Transverse colon (tissue), 4 donors: ENCODE results near the gene GALNT8.

Experiments
- POLR2A ChIP-seq: fragments of 450-650 bp; IDR thresholded peaks from one replicate; pipeline ENCODE4 v1.6.1; 2016; ENCODE audit warnings: antibody characterized with exemption, mild to moderate bottlenecking, moderate library complexity
- POLR2AphosphoS5 ChIP-seq, 3 donors: sonication (generic); formaldehyde crosslinking; IDR thresholded peaks; one replicate each; pipeline ENCODE4 v1.6.1; 2016; ENCODE audit warnings: antibody characterized with exemption in 3 of 3
- TF ChIP-seq, protein P1 (sequence below), 5 experiments: fragments of 200-600 bp in 3 of 5; fragments of 450-650 bp in 2 of 5; sonication (generic) in 3 of 5; IDR thresholded peaks; 1 replicate in 2 of 5; 2 replicates in 3 of 5; pipeline ENCODE4 v1.5.1; 2016 to 2017; ENCODE audit warnings: antibody characterized with exemption in 5 of 5, inconsistent platforms in 3 of 5, mild to moderate bottlenecking in 2 of 5, moderate library complexity in 1 of 5

DNA sequence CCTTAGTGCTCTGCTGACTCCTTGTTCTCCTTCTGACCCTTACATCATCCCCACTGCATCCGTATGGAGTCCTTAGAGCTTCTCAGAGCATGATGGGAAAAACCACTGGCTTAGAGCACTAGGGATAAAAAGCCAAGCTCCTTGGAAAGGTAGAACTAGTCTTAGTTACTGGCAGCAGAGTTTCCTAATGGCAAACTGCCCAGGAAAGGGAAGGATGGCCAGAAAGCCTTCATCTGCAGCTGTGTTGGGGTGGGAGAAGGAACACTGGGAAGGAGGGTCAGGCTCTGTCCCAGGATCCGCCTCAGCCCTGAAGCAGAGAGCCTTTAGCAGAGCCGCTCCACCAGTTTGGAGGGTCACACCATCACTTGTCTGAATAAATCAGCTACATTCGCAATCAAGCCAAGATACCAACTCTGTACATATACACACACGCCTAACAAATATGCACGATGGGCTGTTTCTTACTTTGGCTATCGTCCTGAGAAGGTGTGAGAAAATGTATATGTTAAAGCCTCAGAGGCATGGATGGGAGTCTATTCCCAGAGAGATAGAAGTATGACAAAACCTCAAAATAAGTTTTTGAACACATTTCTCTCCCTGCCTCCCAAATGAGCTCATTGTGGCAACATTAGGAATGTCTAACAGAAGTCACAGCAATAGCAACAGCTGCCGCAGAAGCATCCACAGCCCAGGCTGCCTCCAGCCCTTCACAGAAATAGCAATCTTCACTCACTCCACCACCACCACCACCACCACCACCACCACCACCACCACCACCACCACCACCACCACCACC lies 18.6 kb upstream of the GALNT8 start:
- TF ChIP-seq, protein P1, sequence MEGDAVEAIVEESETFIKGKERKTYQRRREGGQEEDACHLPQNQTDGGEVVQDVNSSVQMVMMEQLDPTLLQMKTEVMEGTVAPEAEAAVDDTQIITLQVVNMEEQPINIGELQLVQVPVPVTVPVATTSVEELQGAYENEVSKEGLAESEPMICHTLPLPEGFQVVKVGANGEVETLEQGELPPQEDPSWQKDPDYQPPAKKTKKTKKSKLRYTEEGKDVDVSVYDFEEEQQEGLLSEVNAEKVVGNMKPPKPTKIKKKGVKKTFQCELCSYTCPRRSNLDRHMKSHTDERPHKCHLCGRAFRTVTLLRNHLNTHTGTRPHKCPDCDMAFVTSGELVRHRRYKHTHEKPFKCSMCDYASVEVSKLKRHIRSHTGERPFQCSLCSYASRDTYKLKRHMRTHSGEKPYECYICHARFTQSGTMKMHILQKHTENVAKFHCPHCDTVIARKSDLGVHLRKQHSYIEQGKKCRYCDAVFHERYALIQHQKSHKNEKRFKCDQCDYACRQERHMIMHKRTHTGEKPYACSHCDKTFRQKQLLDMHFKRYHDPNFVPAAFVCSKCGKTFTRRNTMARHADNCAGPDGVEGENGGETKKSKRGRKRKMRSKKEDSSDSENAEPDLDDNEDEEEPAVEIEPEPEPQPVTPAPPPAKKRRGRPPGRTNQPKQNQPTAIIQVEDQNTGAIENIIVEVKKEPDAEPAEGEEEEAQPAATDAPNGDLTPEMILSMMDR (IDR thresholded peaks at IDR 0.05), result no peak
- TF ChIP-seq POLR2AphosphoS5 (IDR thresholded peaks at IDR 0.05) (no peak), POLR2A (no peak)
